HepG2 (cell line): ENCODE data around the gene KRT79.

Source experiments
- CEBPB ChIP-seq: IDR thresholded peaks from 2 replicates; pipeline ENCODE4 v1.6.1; 2011; ENCODE audit warnings: low read depth, low read length, improper control_type of control experiment, borderline replicate concordance
- EP300 ChIP-seq, 3 experiments: sonication (generic) in 1 of 3; formaldehyde crosslinking in 1 of 3; IDR thresholded peaks; 2 replicates each; pipeline versions ENCODE4 v1.5.1 to v1.6.1; 2011 to 2020; ENCODE audit warnings: low read depth in 2 of 3, low read length in 2 of 3, borderline replicate concordance in 1 of 3, improper control_type of control experiment in 1 of 3, mild to moderate bottlenecking in 1 of 3, missing genetic modification reagents in 1 of 3, moderate library complexity in 1 of 3
- HNRNPLL ChIP-seq: fragments of 200-400 bp; formaldehyde crosslinking; IDR thresholded peaks from 2 replicates; pipeline ENCODE4 v1.6.1; 2017; ENCODE audit warnings: mild to moderate bottlenecking, low read depth, low read length; ENCODE audit not compliant: poor library complexity, severe bottlenecking
- JUND ChIP-seq: sonication (generic); formaldehyde crosslinking; IDR thresholded peaks from 2 replicates; pipeline ENCODE4 v1.8.0; 2022; ENCODE audit warnings: mild to moderate bottlenecking, missing genetic modification reagents
- POLR2A ChIP-seq, 2 experiments: IDR thresholded peaks; 2 replicates each; pipeline ENCODE4 v1.6.1; 2011; ENCODE audit warnings: low read depth in 2 of 2, low read length in 2 of 2, mild to moderate bottlenecking in 1 of 2, moderate library complexity in 1 of 2; ENCODE audit not compliant: insufficient read depth in 1 of 2
- ZNF501 ChIP-seq: sonication (generic); formaldehyde crosslinking; IDR thresholded peaks from 2 replicates; pipeline ENCODE4 v1.5.1; 2020; ENCODE audit warnings: mild to moderate bottlenecking, moderate library complexity, missing genetic modification reagents
- TF ChIP-seq, protein P1 (sequence below): sonication (generic); formaldehyde crosslinking; conservative IDR thresholded peaks from 2 replicates; pipeline ENCODE4 v1.8.0; 2022; ENCODE audit warnings: low read depth, missing genetic modification reagents

DNA sequence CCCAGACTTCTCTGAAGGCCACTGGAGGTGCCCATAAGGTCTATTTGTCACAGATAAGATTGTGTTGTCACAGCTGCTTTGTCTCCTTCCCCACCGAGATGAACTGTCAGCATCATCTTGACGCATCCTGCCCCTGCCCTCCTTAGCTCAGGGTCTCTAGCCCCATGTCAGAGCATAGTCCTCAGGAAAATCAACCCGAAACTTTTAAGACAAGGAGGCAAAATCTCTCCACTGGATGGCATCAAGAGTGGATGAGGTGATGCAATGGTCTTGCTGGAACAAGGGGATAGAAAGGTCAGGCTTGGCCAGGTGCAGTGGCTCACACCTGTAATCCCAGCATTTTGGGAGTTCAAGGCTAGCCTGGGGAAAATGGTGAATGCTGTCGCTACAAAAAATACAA is 8.2 kb downstream of the KRT79 start:
- no peak for TF ChIP-seq JUND
- TF ChIP-seq, protein P1, sequence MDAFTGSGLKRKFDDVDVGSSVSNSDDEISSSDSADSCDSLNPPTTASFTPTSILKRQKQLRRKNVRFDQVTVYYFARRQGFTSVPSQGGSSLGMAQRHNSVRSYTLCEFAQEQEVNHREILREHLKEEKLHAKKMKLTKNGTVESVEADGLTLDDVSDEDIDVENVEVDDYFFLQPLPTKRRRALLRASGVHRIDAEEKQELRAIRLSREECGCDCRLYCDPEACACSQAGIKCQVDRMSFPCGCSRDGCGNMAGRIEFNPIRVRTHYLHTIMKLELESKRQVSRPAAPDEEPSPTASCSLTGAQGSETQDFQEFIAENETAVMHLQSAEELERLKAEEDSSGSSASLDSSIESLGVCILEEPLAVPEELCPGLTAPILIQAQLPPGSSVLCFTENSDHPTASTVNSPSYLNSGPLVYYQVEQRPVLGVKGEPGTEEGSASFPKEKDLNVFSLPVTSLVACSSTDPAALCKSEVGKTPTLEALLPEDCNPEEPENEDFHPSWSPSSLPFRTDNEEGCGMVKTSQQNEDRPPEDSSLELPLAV (CRISPR knock-in tag), result no peak
- no peak for TF ChIP-seq ZNF501 (CRISPR knock-in tag)
- no peak for TF ChIP-seq CEBPB
- no peak for TF ChIP-seq POLR2A (IDR thresholded peaks at IDR 0.05; ENCODE audit: insufficient read depth in 1 of 2, low read depth in 2 of 2, low read length in 2 of 2)
- TF ChIP-seq EP300 (IDR thresholded peaks at IDR 0.05; ENCODE audit: low read depth in 2 of 2, low read length in 2 of 2), result no peak
- no peak for TF ChIP-seq EP300 (CRISPR knock-in tag; IDR thresholded peaks at IDR 0.05; ENCODE audit: borderline replicate concordance)
- TF ChIP-seq HNRNPLL, result no peak
